ENCODE data around the gene SFXN4. TPM values are rescaled to one million over a fixed set of nuclear protein-coding genes. Genes with fewer than 3 reads are reported as not detected.

Gene SFXN4
- total and polyA plus RNA-seq, 9 of the 15 experiments (the other 6 are each of a cell fraction or from before 2014, with no cell fraction given) = 40.1 to 97.8 (median 54.5) TPM

DNA sequence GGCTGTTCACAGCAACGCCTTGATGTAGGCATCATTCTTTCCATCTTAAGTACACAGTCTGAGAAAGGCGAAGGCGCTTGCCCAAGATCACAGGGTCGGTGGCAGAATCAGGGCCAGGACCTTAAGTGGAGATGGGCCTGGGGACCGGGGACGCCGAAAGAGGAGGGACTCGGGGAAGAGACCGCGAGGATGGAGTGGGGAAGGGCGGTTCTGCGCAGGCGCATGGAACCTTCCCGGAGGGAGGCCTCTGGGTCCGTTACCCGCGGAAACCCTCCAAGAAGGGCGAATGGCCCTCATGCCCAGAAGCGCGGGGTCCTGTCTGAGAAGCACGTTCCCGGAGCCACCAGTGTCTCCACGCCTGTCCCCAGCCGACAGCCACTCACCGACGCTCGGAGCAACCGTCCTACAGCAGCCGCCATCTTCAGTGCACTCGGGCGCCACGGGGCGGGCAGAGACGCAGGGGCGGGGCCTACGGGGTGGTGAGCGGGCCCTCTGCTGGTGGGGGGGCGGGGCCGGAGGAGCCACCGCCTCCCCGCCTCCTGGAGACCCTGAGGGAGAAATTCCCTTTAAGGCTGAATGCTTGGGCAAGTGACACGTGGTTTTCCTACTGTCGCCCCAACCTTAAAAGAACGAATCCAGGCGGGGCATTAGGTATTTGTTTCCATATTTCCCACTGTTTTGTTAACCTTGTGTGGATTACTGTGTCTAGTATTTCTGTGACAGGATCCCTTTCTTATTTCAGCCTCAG lies 13.0 kb upstream of the SFXN4 start, which contains the start of gene PRDX3 (continued):
- TF ChIP-seq, protein P1, sequence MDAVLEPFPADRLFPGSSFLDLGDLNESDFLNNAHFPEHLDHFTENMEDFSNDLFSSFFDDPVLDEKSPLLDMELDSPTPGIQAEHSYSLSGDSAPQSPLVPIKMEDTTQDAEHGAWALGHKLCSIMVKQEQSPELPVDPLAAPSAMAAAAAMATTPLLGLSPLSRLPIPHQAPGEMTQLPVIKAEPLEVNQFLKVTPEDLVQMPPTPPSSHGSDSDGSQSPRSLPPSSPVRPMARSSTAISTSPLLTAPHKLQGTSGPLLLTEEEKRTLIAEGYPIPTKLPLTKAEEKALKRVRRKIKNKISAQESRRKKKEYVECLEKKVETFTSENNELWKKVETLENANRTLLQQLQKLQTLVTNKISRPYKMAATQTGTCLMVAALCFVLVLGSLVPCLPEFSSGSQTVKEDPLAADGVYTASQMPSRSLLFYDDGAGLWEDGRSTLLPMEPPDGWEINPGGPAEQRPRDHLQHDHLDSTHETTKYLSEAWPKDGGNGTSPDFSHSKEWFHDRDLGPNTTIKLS (IDR thresholded peaks at IDR 0.05; ENCODE audit: borderline replicate concordance, low read depth) = no peak
- no peak for TF ChIP-seq COPS2 (conservative IDR thresholded peaks at IDR 0.05)
- TF ChIP-seq IRF2 (CRISPR knock-in tag; IDR thresholded peaks at IDR 0.05) = no peak
- TF ChIP-seq ZNF41 (CRISPR knock-in tag; conservative IDR thresholded peaks at IDR 0.05) = no peak
- TF ChIP-seq HNRNPK (IDR thresholded peaks at IDR 0.05; ENCODE audit: low read depth, low read length, poor library complexity, severe bottlenecking) = no peak
- TF ChIP-seq ETV1 (tag; conservative IDR thresholded peaks at IDR 0.05; ENCODE audit: low read depth) = 0 out of 2 replicates have a peak, but pooled peaks have one; percentile 23
- TF ChIP-seq, protein P2, sequence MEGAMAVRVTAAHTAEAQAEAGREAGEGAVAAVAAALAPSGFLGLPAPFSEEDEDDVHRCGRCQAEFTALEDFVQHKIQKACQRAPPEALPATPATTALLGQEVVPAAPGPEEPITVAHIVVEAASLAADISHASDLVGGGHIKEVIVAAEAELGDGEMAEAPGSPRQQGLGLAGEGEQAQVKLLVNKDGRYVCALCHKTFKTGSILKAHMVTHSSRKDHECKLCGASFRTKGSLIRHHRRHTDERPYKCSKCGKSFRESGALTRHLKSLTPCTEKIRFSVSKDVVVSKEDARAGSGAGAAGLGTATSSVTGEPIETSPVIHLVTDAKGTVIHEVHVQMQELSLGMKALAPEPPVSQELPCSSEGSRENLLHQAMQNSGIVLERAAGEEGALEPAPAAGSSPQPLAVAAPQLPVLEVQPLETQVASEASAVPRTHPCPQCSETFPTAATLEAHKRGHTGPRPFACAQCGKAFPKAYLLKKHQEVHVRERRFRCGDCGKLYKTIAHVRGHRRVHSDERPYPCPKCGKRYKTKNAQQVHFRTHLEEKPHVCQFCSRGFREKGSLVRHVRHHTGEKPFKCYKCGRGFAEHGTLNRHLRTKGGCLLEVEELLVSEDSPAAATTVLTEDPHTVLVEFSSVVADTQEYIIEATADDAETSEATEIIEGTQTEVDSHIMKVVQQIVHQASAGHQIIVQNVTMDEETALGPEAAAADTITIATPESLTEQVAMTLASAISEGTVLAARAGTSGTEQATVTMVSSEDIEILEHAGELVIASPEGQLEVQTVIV (CRISPR knock-in tag; IDR thresholded peaks at IDR 0.05; ENCODE audit: borderline replicate concordance) = no peak
- TF ChIP-seq CAMTA2 (CRISPR knock-in tag; conservative IDR thresholded peaks at IDR 0.05) = no peak
- TF ChIP-seq ZNF696 (CRISPR knock-in tag; conservative IDR thresholded peaks at IDR 0.05) = no peak
- no peak for TF ChIP-seq RFX7 (CRISPR knock-in tag; IDR thresholded peaks at IDR 0.05)
- no peak for TF ChIP-seq MXD1 (CRISPR knock-in tag; IDR thresholded peaks at IDR 0.05; ENCODE audit: borderline replicate concordance, poor library complexity, severe bottlenecking)
- TF ChIP-seq ZFX (CRISPR knock-in tag; IDR thresholded peaks at IDR 0.05) = peak; percentile 93
- no peak for TF ChIP-seq CCAR2 (IDR thresholded peaks at IDR 0.05; ENCODE audit: low read depth, low read length)
- TF ChIP-seq ZBTB49 (CRISPR knock-in tag; IDR thresholded peaks at IDR 0.05; ENCODE audit: borderline replicate concordance) = no peak
- TF ChIP-seq TCF7L2 (IDR thresholded peaks at IDR 0.05; ENCODE audit: low read depth, low read length) = no peak
- TF ChIP-seq, protein P3, sequence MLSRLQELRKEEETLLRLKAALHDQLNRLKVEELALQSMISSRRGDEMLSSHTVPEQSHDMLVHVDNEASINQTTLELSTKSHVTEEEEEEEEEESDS (CRISPR knock-in tag; IDR thresholded peaks at IDR 0.05) = no peak
- no peak for TF ChIP-seq U2AF2 (optimal IDR thresholded peaks at IDR 0.05; ENCODE audit: low read depth, low read length)
- no peak for TF ChIP-seq ZNF830 (CRISPR knock-in tag; IDR thresholded peaks at IDR 0.05)
- no peak for TF ChIP-seq CBFA2T3 (IDR thresholded peaks at IDR 0.05)
- TF ChIP-seq HDAC8 (tag; IDR thresholded peaks at IDR 0.05) = no peak
- no peak for TF ChIP-seq JUNB (CRISPR knock-in tag; conservative IDR thresholded peaks at IDR 0.05)
- no peak for TF ChIP-seq SRSF1 (IDR thresholded peaks at IDR 0.05; ENCODE audit: low read depth, low read length)
